Measurements from ENCODE around the gene RPL13. TPM values are rescaled to one million over a fixed set of nuclear protein-coding genes. Genes with fewer than 3 reads are reported as not detected.

RPL13 gene
- total and polyA plus RNA-seq, 2 of the 8 experiments (the other 6 are each of a cell fraction or from before 2014, with no cell fraction given) = 2,162 to 7,384 TPM

- H3K36me3 ChIP-seq (ENCODE audit: control insufficient read depth in 2 of 4, insufficient read depth in 4 of 4, low read length in 3 of 4) = peaks cover 19 to 41% (median 31%) of the 10 kb centered on the region in 4 experiments
- no peak overlapping the region for H3K9ac ChIP-seq (replicated peaks in 1 of 4; ENCODE audit: extremely low read depth in 1 of 4, low read depth in 3 of 4, low read length in 3 of 4)
- H2BK120ac ChIP-seq (replicated peaks; ENCODE audit: low read depth, low read length) = no peak overlapping the region
- no peak overlapping the region for H4K5ac ChIP-seq (ENCODE audit: insufficient read length, low read depth, low read length)
- 93% methylated on average over 8 of the region's 8 CpGs; no CpG with 5 or more reads in 1 of the 2 experiments for whole genome bisulfite sequencing, 2 experiments (ENCODE audit: extremely low coverage in 1 of 2, insufficient coverage in 1 of 2, insufficient read length in 1 of 2, insufficient replicate concordance in 2 of 2, low coverage in 1 of 2, low lambda C conversion rate in 2 of 2, missing lambda C conversion rate in 1 of 2)
- no peak overlapping the region for H2BK15ac ChIP-seq (ENCODE audit: low read length)
- H2BK20ac ChIP-seq (ENCODE audit: low read length) = no peak overlapping the region
- POLR2A ChIA-PET (ENCODE audit: partially characterized antibody) = interaction anchor here (1.5 to 1.8 kb wide), 2 partner anchors 12 to 26 kb away, joined by 3 to 4 read pairs; no protein-coding TSS in a partner anchor
- H2AK5ac ChIP-seq (ENCODE audit: low read depth, low read length) = no peak overlapping the region
- H3K4me3 ChIP-seq (ENCODE audit: extremely low read depth in 1 of 4, insufficient read depth in 2 of 4, low read depth in 3 of 4, low read length in 4 of 4) = no peak overlapping the region
- H4K91ac ChIP-seq (replicated peaks; ENCODE audit: insufficient read length, low read length) = no peak overlapping the region
- CTCF ChIA-PET (ENCODE audit: partially characterized antibody) = no interaction called here
- H3K14ac ChIP-seq (ENCODE audit: insufficient read length) = no peak overlapping the region
- DNase-seq (ENCODE audit: low read depth in 1 of 2, low spot score in 2 of 2) = no peak
- H3K56ac ChIP-seq (replicated peaks; ENCODE audit: insufficient read length, low read depth, low read length) = no peak overlapping the region
- no peak overlapping the region for H2BK5ac ChIP-seq (ENCODE audit: low read depth, low read length)
- peaks cover 0 to 4% (median 0%) of the 10 kb centered on the region in 4 experiments; a peak in 4 of 7 replicates for H3K4me1 ChIP-seq (replicated peaks in 1 of 4; ENCODE audit: control insufficient read depth in 3 of 4, insufficient read depth in 4 of 4, low read length in 3 of 4)
- peaks cover 12% of the 10 kb centered on the region; the same call in 1 of the 2 replicates for H3K23me2 ChIP-seq (ENCODE audit: low read depth, low read length)
- no peak overlapping the region for H2BK12ac ChIP-seq (ENCODE audit: low read depth, low read length)
- peaks cover 0 to 4% (median 2%) of the 10 kb centered on the region in 4 experiments; a peak in 3 of 7 replicates for H3K27me3 ChIP-seq (replicated peaks in 1 of 4; ENCODE audit: control insufficient read depth in 3 of 4, extremely low read depth in 1 of 4, insufficient read depth in 3 of 4, low read length in 3 of 4)
- no peak overlapping the region for H3K23ac ChIP-seq (ENCODE audit: insufficient read length)
- H4K8ac ChIP-seq (ENCODE audit: extremely low read depth, insufficient read depth, low read length) = no peak overlapping the region
- H3K27ac ChIP-seq (ENCODE audit: low read depth, low read length) = no peak overlapping the region
- H4K20me1 ChIP-seq (replicated peaks in 1 of 2; ENCODE audit: control insufficient read depth in 1 of 2, insufficient read depth in 2 of 2, low read length in 2 of 2) = peaks cover 0 to 8% of the 10 kb centered on the region in 2 experiments
- H3K4ac ChIP-seq (replicated peaks; ENCODE audit: insufficient read length, low read depth, low read length) = no peak overlapping the region
- peaks cover 2% of the 10 kb centered on the region; the same call in 1 of the 2 replicates for H3K79me1 ChIP-seq (ENCODE audit: low read depth, low read length)
- no peak overlapping the region for H3K4me2 ChIP-seq (ENCODE audit: insufficient read depth in 1 of 2, low read depth in 2 of 2, low read length in 2 of 2)
- no peak overlapping the region for H2AFZ ChIP-seq (ENCODE audit: low read length)
- FAIRE-seq = no peak
- H3K18ac ChIP-seq (ENCODE audit: extremely low read depth, low read length) = no peak overlapping the region
- H3K79me2 ChIP-seq (ENCODE audit: control insufficient read depth in 1 of 2, insufficient read depth in 2 of 2, low read length in 2 of 2) = peaks cover 9 to 23% of the 10 kb centered on the region in 2 experiments
- H3K9me3 ChIP-seq (ENCODE audit: insufficient read depth in 2 of 2, low read depth in 1 of 2, low read length in 1 of 2) = no peaks in the 10 kb centered on the region
- TF ChIP-seq EZH2 (IDR thresholded peaks at IDR 0.05; ENCODE audit: low read depth, low read length, severe bottlenecking) (no peak), SUZ12 (IDR thresholded peaks at IDR 0.05; ENCODE audit: low read length) (no peak), CHD1 (IDR thresholded peaks at IDR 0.05; ENCODE audit: low read depth, low read length) (no peak), POLR2A (IDR thresholded peaks at IDR 0.05; ENCODE audit: control extremely low read depth in 1 of 2, low read depth in 2 of 2, low read length in 2 of 2) (no peak), RFX5 (IDR thresholded peaks at IDR 0.05; ENCODE audit: borderline replicate concordance, low read depth, low read length) (no peak), JUND (IDR thresholded peaks at IDR 0.05; ENCODE audit: low read length) (no peak), YY1 (IDR thresholded peaks at IDR 0.05; ENCODE audit: low read depth, low read length) (no peak), SIN3A (conservative IDR thresholded peaks at IDR 0.05 in 1 of 2, IDR thresholded peaks at IDR 0.05 in 1 of 2; ENCODE audit: low read depth in 1 of 2, low read length in 2 of 2) (no peak), CBX5 (IDR thresholded peaks at IDR 0.05; ENCODE audit: low read depth, low read length) (no peak)
- TF ChIP-seq, protein P1, sequence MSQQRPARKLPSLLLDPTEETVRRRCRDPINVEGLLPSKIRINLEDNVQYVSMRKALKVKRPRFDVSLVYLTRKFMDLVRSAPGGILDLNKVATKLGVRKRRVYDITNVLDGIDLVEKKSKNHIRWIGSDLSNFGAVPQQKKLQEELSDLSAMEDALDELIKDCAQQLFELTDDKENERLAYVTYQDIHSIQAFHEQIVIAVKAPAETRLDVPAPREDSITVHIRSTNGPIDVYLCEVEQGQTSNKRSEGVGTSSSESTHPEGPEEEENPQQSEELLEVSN (IDR thresholded peaks at IDR 0.05) = no peak
- TF ChIP-seq, protein P2, sequence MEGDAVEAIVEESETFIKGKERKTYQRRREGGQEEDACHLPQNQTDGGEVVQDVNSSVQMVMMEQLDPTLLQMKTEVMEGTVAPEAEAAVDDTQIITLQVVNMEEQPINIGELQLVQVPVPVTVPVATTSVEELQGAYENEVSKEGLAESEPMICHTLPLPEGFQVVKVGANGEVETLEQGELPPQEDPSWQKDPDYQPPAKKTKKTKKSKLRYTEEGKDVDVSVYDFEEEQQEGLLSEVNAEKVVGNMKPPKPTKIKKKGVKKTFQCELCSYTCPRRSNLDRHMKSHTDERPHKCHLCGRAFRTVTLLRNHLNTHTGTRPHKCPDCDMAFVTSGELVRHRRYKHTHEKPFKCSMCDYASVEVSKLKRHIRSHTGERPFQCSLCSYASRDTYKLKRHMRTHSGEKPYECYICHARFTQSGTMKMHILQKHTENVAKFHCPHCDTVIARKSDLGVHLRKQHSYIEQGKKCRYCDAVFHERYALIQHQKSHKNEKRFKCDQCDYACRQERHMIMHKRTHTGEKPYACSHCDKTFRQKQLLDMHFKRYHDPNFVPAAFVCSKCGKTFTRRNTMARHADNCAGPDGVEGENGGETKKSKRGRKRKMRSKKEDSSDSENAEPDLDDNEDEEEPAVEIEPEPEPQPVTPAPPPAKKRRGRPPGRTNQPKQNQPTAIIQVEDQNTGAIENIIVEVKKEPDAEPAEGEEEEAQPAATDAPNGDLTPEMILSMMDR (IDR thresholded peaks at IDR 0.05; ENCODE audit: control extremely low read depth in 1 of 3, insufficient read depth in 1 of 3, low read depth in 1 of 3, low read length in 3 of 3) = no peak
These were observed 49.1 kb upstream of the RPL13 start for GRCh38 chr16:89511374-89511773.

All from H1 (cell line).